ENCODE data around the gene VAV1. TPM values are rescaled to one million over a fixed set of nuclear protein-coding genes. Genes with fewer than 3 reads are reported as not detected.
A peak's percentile ranks its signal among the peaks of the same experiment; 100 is the strongest.

VAV1 gene
- total and polyA plus RNA-seq, 2 of the 8 experiments (the other 6 are each of a cell fraction or from before 2014, with no cell fraction given) = 0.21 to 0.22 TPM

- H4K8ac ChIP-seq (ENCODE audit: extremely low read depth, insufficient read depth, low read length) = peak within 1 kb of the TSS; percentile 76
- peak within 1 kb of the TSS; percentile 65; the same call in 1 of the 2 replicates for H2BK15ac ChIP-seq (ENCODE audit: low read length)
- no peak within 1 kb of the TSS for H3K14ac ChIP-seq (ENCODE audit: insufficient read length)
- peak within 1 kb of the TSS; percentile 98 for H2BK12ac ChIP-seq (ENCODE audit: low read depth, low read length)
- H3K27me3 ChIP-seq (replicated peaks in 1 of 4; ENCODE audit: control insufficient read depth in 3 of 4, extremely low read depth in 1 of 4, insufficient read depth in 3 of 4, low read length in 3 of 4) = no peaks in the 10 kb centered on the region
- H3K23ac ChIP-seq (ENCODE audit: insufficient read length) = no peak within 1 kb of the TSS
- ChIA-PET CTCF (ENCODE audit: partially characterized antibody) (interaction anchor here (1.4 to 4.7 kb wide), 6 partner anchors 13 to 124 kb away, joined by 5 to 31 read pairs (median 16); partner anchors contain the start of genes C3 and VAV1), POLR2A (ENCODE audit: partially characterized antibody) (interaction anchor here (0.7 to 9.7 kb wide), 5 partner anchors 11 to 27 kb away, joined by 3 to 110 read pairs (median 5); no protein-coding TSS in a partner anchor)
- peak within 1 kb of the TSS; percentile 45 for H2BK120ac ChIP-seq (replicated peaks; ENCODE audit: low read depth, low read length)
- no peaks in the 10 kb centered on the region for H3K9me3 ChIP-seq (ENCODE audit: insufficient read depth in 2 of 2, low read depth in 1 of 2, low read length in 1 of 2)
- TF ChIP-seq SP1 (IDR thresholded peaks at IDR 0.05; ENCODE audit: low read depth, low read length) = peak; percentile 51; the same call in 1 of the 2 replicates
- TF ChIP-seq PHF8 (conservative IDR thresholded peaks at IDR 0.05; ENCODE audit: low read depth, low read length) = peak; percentile 33; the same call in 1 of the 2 replicates
- 0 out of 2 replicates have a peak, but pooled peaks have one; percentile 10 for TF ChIP-seq E2F6 (IDR thresholded peaks at IDR 0.05)
- TF ChIP-seq ATF2 (IDR thresholded peaks at IDR 0.05; ENCODE audit: low read length) = no peak
- peak; percentile 5 for TF ChIP-seq SAP30 (IDR thresholded peaks at IDR 0.05; ENCODE audit: insufficient read depth, insufficient replicate concordance, low read length)
- peak within 1 kb of the TSS; percentile 81 for H2BK5ac ChIP-seq (ENCODE audit: low read depth, low read length)
- peaks cover under 1 to 22% (median 4%) of the 10 kb centered on the region in 4 experiments; a peak in 5 of 8 replicates for H3K36me3 ChIP-seq (ENCODE audit: control insufficient read depth in 2 of 4, insufficient read depth in 4 of 4, low read length in 3 of 4)
- no peak within 1 kb of the TSS; the same call in 1 of the 2 replicates for H2AFZ ChIP-seq (ENCODE audit: low read length)
- peaks cover 0 to 5% of the 10 kb centered on the region in 2 experiments for H4K20me1 ChIP-seq (replicated peaks in 1 of 2; ENCODE audit: control insufficient read depth in 1 of 2, insufficient read depth in 2 of 2, low read length in 2 of 2)
- H4K5ac ChIP-seq (ENCODE audit: insufficient read length, low read depth, low read length) = peak within 1 kb of the TSS; percentile 68
- peak within 1 kb of the TSS; percentile 83 for H4K91ac ChIP-seq (replicated peaks; ENCODE audit: insufficient read length, low read length)
- peaks cover 0 to 13% of the 10 kb centered on the region in 2 experiments; a peak in 1 of 4 replicates for H3K79me2 ChIP-seq (ENCODE audit: control insufficient read depth in 1 of 2, insufficient read depth in 2 of 2, low read length in 2 of 2)
- H3K4me2 ChIP-seq (ENCODE audit: insufficient read depth in 1 of 2, low read depth in 2 of 2, low read length in 2 of 2) = peak within 1 kb of the TSS; percentile 78 to 81
- peaks cover 17% of the 10 kb centered on the region for H3K23me2 ChIP-seq (ENCODE audit: low read depth, low read length)
- no peak within 1 kb of the TSS for H2AK5ac ChIP-seq (ENCODE audit: low read depth, low read length)
- peak within 1 kb of the TSS; percentile 65 for H3K4ac ChIP-seq (replicated peaks; ENCODE audit: insufficient read length, low read depth, low read length)
- FAIRE-seq (no peak), DNase-seq (ENCODE audit: low read depth in 1 of 2, low spot score in 2 of 2) (peak in 1 of 2 experiments; percentile 84)
- H3K27ac ChIP-seq (ENCODE audit: low read depth, low read length) = peak within 1 kb of the TSS; percentile 66
- peaks cover 5% of the 10 kb centered on the region for H3K79me1 ChIP-seq (ENCODE audit: low read depth, low read length)
- no peak within 1 kb of the TSS for H2BK20ac ChIP-seq (ENCODE audit: low read length)
- peak within 1 kb of the TSS; percentile 65 to 94 (median 78) for H3K4me3 ChIP-seq (ENCODE audit: extremely low read depth in 1 of 4, insufficient read depth in 2 of 4, low read depth in 3 of 4, low read length in 4 of 4)
- WGBS, 2 experiments (ENCODE audit: extremely low coverage in 1 of 2, insufficient coverage in 1 of 2, insufficient read length in 1 of 2, insufficient replicate concordance in 2 of 2, low coverage in 1 of 2, low lambda C conversion rate in 2 of 2, missing lambda C conversion rate in 1 of 2) = 3% methylated on average over 9 of the region's 47 CpGs; no CpG with 5 or more reads in 1 of the 2 experiments
- H3K18ac ChIP-seq (ENCODE audit: extremely low read depth, low read length) = peak within 1 kb of the TSS; percentile 87
- H3K4me1 ChIP-seq (replicated peaks in 1 of 4; ENCODE audit: control insufficient read depth in 3 of 4, insufficient read depth in 4 of 4, low read length in 3 of 4) = peaks cover 4 to 33% (median 23%) of the 10 kb centered on the region in 4 experiments
- H3K56ac ChIP-seq (replicated peaks; ENCODE audit: insufficient read length, low read depth, low read length) = peak within 1 kb of the TSS; percentile 60
- peak within 1 kb of the TSS; percentile 48 to 70 (median 60); a peak in 6 of 7 replicates for H3K9ac ChIP-seq (replicated peaks in 1 of 4; ENCODE audit: extremely low read depth in 1 of 4, low read depth in 3 of 4, low read length in 3 of 4)
Observed at GRCh38 chr19:6739390-6739882, 33.1 kb upstream of the VAV1 start, which contains the start of gene TRIP10. TRIP10 (plus strand) TSS chr19:6739680; CDS start chr19:6739762, 82 bp downstream.

Data from H1 (cell line).